K562 (cell line): ENCODE results near the gene ELOVL2. TPM values are rescaled to one million over a fixed set of nuclear protein-coding genes. Genes with fewer than 3 reads are reported as not detected.

Experiments
- MGA ChIP-seq: fragments of 450-650 bp; IDR thresholded peaks from 2 replicates; pipeline ENCODE4 v1.6.1; 2016; ENCODE audit warnings: mild to moderate bottlenecking, moderate library complexity
- polyA plus RNA-seq, 8 experiments: library from polyadenylated mRNA; depleted of rRNA in 4 of 8; stranded (reverse) in 5 of 8; unstranded in 3 of 8; fragments of >200 nt; fragmentation: Nextera tagmentation in 2 of 8; fragmentation: Illumina TruSeq in 1 of 8; extraction: Ambion mirVana in 2 of 8; extraction: Trizol in 1 of 8; gene quantifications; 2 replicates each; pipeline versions ENCODE4 v1.2.1 to v1.2.3, GENCODE V29; 2011 to 2014; ENCODE audit warnings: inconsistent platforms in 1 of 8, missing spikeins in 1 of 8
- total RNA-seq, 7 experiments: library from RNA; depleted of rRNA in 6 of 7; stranded (reverse); fragments of >200 nt in 6 of 7; fragmentation: Illumina TruSeq in 2 of 7; extraction: Trizol in 2 of 7; gene quantifications; 2 replicates each; pipeline versions ENCODE4 v1.2.1 to v1.2.3, GENCODE V29; 2011 to 2021; ENCODE audit warnings: low replicate concordance in 1 of 7

Gene ELOVL2
- total and polyA plus RNA-seq, 9 of the 15 experiments (the other 6 are each of a cell fraction or from before 2014, with no cell fraction given): 0.05 to 0.96 (median 0.31) TPM

- no peak for TF ChIP-seq MGA
Observed at GRCh38 chr6:10933126-10933525, 111.0 kb downstream of the ELOVL2 start (continued).

Other genes with a start within 250 kb of the ELOVL2 start
- 0.41 TPM in 2 replicates for gene MAK, start 205.8 kb downstream of the ELOVL2 start, total RNA-seq (2014; rRNA removed)
- gene MAK, start 205.8 kb downstream of the ELOVL2 start, total RNA-seq (2014; rRNA removed; fragmentation: Illumina TruSeq; extraction: Trizol): 0.55 and 0.67 TPM in 2 replicates
- gene MAK, start 205.8 kb downstream of the ELOVL2 start, total RNA-seq (2015; rRNA removed; fragmentation: Illumina TruSeq; extraction: Trizol): 0.41 and 0.51 TPM in 2 replicates
- gene MAK, start 205.8 kb downstream of the ELOVL2 start, total RNA-seq (2021): 0.54 and 0.64 TPM in 2 replicates
- 0.18 and 0.31 TPM in 2 replicates for gene MAK, start 205.8 kb downstream of the ELOVL2 start, polyA plus RNA-seq (2011; rRNA removed)
- 0.55 and 0.58 TPM in 2 replicates for gene MAK, start 205.8 kb downstream of the ELOVL2 start, polyA plus RNA-seq (2014; fragmentation: Illumina TruSeq; extraction: Trizol)
- gene MAK, start 205.8 kb downstream of the ELOVL2 start, polyA plus RNA-seq (2014; fragmentation: Nextera tagmentation; extraction: Ambion mirVana): 1 to 10 TPM in 1 of 2 experiments, under 1 TPM in 1; 0.53 to 1.1 TPM
- 0.25 and 0.43 TPM in 2 replicates for gene MAK, start 205.8 kb downstream of the ELOVL2 start, polyA plus RNA-seq (2014; rRNA removed)
- not detected in 2 replicates for gene GCM2, start 162.3 kb downstream of the ELOVL2 start, total RNA-seq (2014; rRNA removed)
- gene GCM2, start 162.3 kb downstream of the ELOVL2 start, total RNA-seq (2014; rRNA removed; fragmentation: Illumina TruSeq; extraction: Trizol): not detected in 2 replicates
- gene GCM2, start 162.3 kb downstream of the ELOVL2 start, total RNA-seq (2015; rRNA removed; fragmentation: Illumina TruSeq; extraction: Trizol): not detected in 2 replicates
- gene GCM2, start 162.3 kb downstream of the ELOVL2 start, total RNA-seq (2021): 0.11 TPM in 1 of 2 replicates, not detected in the other
- gene GCM2, start 162.3 kb downstream of the ELOVL2 start, polyA plus RNA-seq (2011; rRNA removed): 0.04 TPM in 1 of 2 replicates, not detected in the other
- gene GCM2, start 162.3 kb downstream of the ELOVL2 start, polyA plus RNA-seq (2014; fragmentation: Illumina TruSeq; extraction: Trizol): 0.07 TPM in 1 of 2 replicates, not detected in the other
- under 1 TPM; 0.01 TPM for gene GCM2, start 162.3 kb downstream of the ELOVL2 start, polyA plus RNA-seq (2014; fragmentation: Nextera tagmentation; extraction: Ambion mirVana)
- gene GCM2, start 162.3 kb downstream of the ELOVL2 start, polyA plus RNA-seq (2014; rRNA removed): not detected in 2 replicates
- gene SYCP2L, start 157.3 kb downstream of the ELOVL2 start, total RNA-seq (2014; rRNA removed): 11.2 and 18.8 TPM in 2 replicates
- 29.7 and 29.8 TPM in 2 replicates for gene SYCP2L, start 157.3 kb downstream of the ELOVL2 start, total RNA-seq (2014; rRNA removed; fragmentation: Illumina TruSeq; extraction: Trizol)
- 22.0 and 27.1 TPM in 2 replicates for gene SYCP2L, start 157.3 kb downstream of the ELOVL2 start, total RNA-seq (2015; rRNA removed; fragmentation: Illumina TruSeq; extraction: Trizol)
- gene SYCP2L, start 157.3 kb downstream of the ELOVL2 start, total RNA-seq (2021): 18.1 and 21.5 TPM in 2 replicates
- 46.9 and 64.9 TPM in 2 replicates for gene SYCP2L, start 157.3 kb downstream of the ELOVL2 start, polyA plus RNA-seq (2011; rRNA removed)
- gene SYCP2L, start 157.3 kb downstream of the ELOVL2 start, polyA plus RNA-seq (2014; fragmentation: Illumina TruSeq; extraction: Trizol): 20.6 and 31.5 TPM in 2 replicates
- gene SYCP2L, start 157.3 kb downstream of the ELOVL2 start, polyA plus RNA-seq (2014; fragmentation: Nextera tagmentation; extraction: Ambion mirVana): 10 to 100 TPM; 12.4 to 16.2 TPM
- gene SYCP2L, start 157.3 kb downstream of the ELOVL2 start, polyA plus RNA-seq (2014; rRNA removed): 25.0 and 29.9 TPM in 2 replicates
- 10.1 and 11.7 TPM in 2 replicates for gene SMIM13, start 49.5 kb upstream of the ELOVL2 start, total RNA-seq (2014; rRNA removed)
- 21.5 and 23.7 TPM in 2 replicates for gene SMIM13, start 49.5 kb upstream of the ELOVL2 start, total RNA-seq (2014; rRNA removed; fragmentation: Illumina TruSeq; extraction: Trizol)
- gene SMIM13, start 49.5 kb upstream of the ELOVL2 start, total RNA-seq (2015; rRNA removed; fragmentation: Illumina TruSeq; extraction: Trizol): 12.1 and 13.0 TPM in 2 replicates
- gene SMIM13, start 49.5 kb upstream of the ELOVL2 start, total RNA-seq (2021): 23.0 and 24.8 TPM in 2 replicates
- gene SMIM13, start 49.5 kb upstream of the ELOVL2 start, polyA plus RNA-seq (2011; rRNA removed): 7.1 and 8.9 TPM in 2 replicates
- gene SMIM13, start 49.5 kb upstream of the ELOVL2 start, polyA plus RNA-seq (2014; fragmentation: Illumina TruSeq; extraction: Trizol): 14.5 and 15.2 TPM in 2 replicates
- gene SMIM13, start 49.5 kb upstream of the ELOVL2 start, polyA plus RNA-seq (2014; fragmentation: Nextera tagmentation; extraction: Ambion mirVana): 1 to 10 TPM; 5.5 to 7.2 TPM
- gene SMIM13, start 49.5 kb upstream of the ELOVL2 start, polyA plus RNA-seq (2014; rRNA removed): 7.7 and 8.7 TPM in 2 replicates
- gene ERVFRD-1, start 67.4 kb upstream of the ELOVL2 start, total RNA-seq (2014; rRNA removed): 0.05 and 0.16 TPM in 2 replicates
- gene ERVFRD-1, start 67.4 kb upstream of the ELOVL2 start, total RNA-seq (2014; rRNA removed; fragmentation: Illumina TruSeq; extraction: Trizol): 0.06 TPM in 1 of 2 replicates, not detected in the other
- 0.08 and 0.14 TPM in 2 replicates for gene ERVFRD-1, start 67.4 kb upstream of the ELOVL2 start, total RNA-seq (2015; rRNA removed; fragmentation: Illumina TruSeq; extraction: Trizol)
- 0.04 and 0.09 TPM in 2 replicates for gene ERVFRD-1, start 67.4 kb upstream of the ELOVL2 start, total RNA-seq (2021)
- not detected in 2 replicates for gene ERVFRD-1, start 67.4 kb upstream of the ELOVL2 start, polyA plus RNA-seq (2011; rRNA removed)
- 0.04 and 0.10 TPM in 2 replicates for gene ERVFRD-1, start 67.4 kb upstream of the ELOVL2 start, polyA plus RNA-seq (2014; fragmentation: Illumina TruSeq; extraction: Trizol)
- gene ERVFRD-1, start 67.4 kb upstream of the ELOVL2 start, polyA plus RNA-seq (2014; fragmentation: Nextera tagmentation; extraction: Ambion mirVana): under 1 TPM; 0.07 to 0.10 TPM
- gene ERVFRD-1, start 67.4 kb upstream of the ELOVL2 start, polyA plus RNA-seq (2014; rRNA removed): 0.05 TPM in 2 replicates
- gene NEDD9, start 188.4 kb upstream of the ELOVL2 start, total RNA-seq (2014; rRNA removed): not detected in 2 replicates
- 0.04 TPM in 1 of 2 replicates, not detected in the other for gene NEDD9, start 188.4 kb upstream of the ELOVL2 start, total RNA-seq (2014; rRNA removed; fragmentation: Illumina TruSeq; extraction: Trizol)
- 0.19 TPM in 1 of 2 replicates, not detected in the other for gene NEDD9, start 188.4 kb upstream of the ELOVL2 start, total RNA-seq (2015; rRNA removed; fragmentation: Illumina TruSeq; extraction: Trizol)
- 0.18 and 0.31 TPM in 2 replicates for gene NEDD9, start 188.4 kb upstream of the ELOVL2 start, total RNA-seq (2021)
- gene NEDD9, start 188.4 kb upstream of the ELOVL2 start, polyA plus RNA-seq (2011; rRNA removed): 0.05 and 0.15 TPM in 2 replicates
- gene NEDD9, start 188.4 kb upstream of the ELOVL2 start, polyA plus RNA-seq (2014; fragmentation: Illumina TruSeq; extraction: Trizol): not detected in 2 replicates
- gene NEDD9, start 188.4 kb upstream of the ELOVL2 start, polyA plus RNA-seq (2014; fragmentation: Nextera tagmentation; extraction: Ambion mirVana): not detected
- gene NEDD9, start 188.4 kb upstream of the ELOVL2 start, polyA plus RNA-seq (2014; rRNA removed): not detected in 2 replicates